Measurements from ENCODE around the gene SLC4A3. TPM values are rescaled to one million over a fixed set of nuclear protein-coding genes. Genes with fewer than 3 reads are reported as not detected.
"Not testable (repeated sequence)": the region's sequence is repeated elsewhere in the genome, so short reads cannot be mapped to it uniquely, and the experiment has no call there.

The SLC4A3 gene
- polyA plus RNA-seq, 1 donor: 12.8 TPM

DNA sequence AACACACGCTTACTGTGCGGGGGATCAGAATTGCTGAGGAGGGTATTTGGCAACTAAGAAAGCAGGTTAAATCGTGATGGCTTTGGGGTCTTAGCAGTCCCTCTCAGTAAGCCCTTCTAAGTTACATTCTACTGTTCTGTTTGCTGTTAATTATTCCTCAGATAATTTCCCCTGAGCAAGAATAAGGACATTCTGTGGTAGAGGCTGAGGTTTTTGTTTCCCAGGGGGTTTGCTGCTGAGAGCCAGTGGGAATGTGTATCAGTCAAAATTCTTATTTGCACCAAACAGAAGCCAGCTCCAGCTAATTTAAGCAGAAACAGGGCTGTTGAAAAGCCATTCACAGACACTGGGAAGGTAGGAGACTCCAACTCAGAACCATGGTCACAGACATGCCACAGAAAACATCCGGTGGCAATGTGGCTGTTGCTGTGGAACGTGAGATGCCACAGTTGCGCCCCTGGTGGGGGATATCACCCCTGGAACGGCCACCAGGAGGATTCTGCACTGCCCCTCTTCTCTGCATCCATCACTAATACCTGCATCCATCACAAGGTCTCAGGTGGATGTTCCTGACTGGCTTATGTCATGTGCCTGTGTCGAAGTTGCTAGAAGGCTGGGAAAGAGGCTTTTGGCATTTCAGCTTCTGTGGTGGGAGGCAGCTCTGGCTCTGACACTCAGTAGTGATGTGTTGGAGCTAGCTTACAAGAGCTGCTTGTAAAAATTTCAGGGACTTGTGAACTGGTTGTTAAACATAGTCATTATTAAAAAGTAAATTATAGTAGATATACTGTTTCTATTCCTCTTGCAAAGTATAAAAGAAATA lies 23.2 kb downstream of the SLC4A3 start:
- DNase-seq: no peak

DNA sequence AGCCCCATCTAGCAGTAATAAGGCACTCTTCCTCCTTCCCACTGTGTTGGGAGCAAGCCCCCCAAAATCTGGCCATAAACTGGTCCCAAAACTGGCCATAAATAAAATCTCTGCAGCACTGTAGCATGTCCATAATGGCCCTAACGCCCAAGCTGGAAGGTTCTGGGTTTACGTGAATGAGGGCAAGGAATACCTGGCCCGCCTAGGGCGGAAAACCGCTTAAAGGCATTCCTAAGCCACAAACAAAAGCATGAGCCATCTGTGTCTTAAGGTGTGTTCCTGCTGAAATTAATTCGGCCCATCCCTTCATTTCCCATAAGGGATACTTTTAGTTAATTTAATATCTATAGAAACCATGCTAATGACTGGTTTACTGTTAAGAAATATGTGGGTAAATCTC lies 24.2 kb downstream of the SLC4A3 start:
- not testable (repeated sequence) for DNase-seq

DNA sequence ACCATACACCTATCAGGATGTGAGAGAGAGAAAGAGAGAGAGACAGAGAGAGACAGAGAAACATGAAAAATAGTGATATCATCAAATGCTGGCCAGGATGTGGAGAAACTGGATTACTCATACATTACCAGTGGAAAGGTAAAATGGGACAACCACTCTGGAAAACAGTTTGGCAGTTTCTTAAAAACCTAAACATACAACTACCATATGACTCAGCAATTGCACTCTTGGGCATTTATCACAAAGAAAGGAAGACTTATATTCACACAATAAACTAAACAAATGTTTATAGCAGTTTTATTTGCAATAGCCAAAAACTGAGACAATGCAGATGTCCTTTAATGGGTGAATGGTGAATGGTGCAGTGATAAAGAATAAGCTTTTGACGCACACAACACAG lies 29.1 kb downstream of the SLC4A3 start:
- DNase-seq: no peak

DNA sequence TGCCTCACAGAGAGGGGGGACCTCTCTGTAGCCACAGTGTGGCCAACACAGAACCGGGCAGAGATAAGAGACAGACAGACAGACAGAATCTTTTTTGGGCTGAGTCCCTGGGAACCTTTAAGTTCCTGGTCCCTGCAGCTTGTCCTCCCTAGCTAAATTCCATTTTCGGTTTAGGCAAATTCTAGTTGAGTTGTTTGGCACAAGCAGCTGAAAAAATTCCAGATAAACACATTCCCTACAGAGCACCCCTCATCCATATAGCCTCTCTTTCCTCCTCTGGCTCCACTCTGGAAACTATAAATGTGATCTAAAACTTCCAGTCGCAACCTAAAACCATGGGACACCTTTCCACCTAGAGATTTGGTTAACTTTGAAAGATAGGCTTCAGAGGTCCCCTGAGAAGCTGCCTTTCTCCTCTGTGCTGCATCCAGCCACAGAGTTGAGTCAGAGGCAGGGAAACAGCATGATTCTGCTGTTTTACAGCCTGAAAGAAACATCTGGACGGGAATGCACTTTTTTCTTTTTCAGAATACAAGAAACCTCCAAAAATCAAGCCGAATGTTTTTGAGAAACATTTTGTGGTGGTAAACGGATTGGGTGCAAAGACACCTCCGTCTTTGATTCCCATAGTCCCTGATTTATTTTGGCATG lies 30.9 kb downstream of the SLC4A3 start:
- no peak for DNase-seq

DNA sequence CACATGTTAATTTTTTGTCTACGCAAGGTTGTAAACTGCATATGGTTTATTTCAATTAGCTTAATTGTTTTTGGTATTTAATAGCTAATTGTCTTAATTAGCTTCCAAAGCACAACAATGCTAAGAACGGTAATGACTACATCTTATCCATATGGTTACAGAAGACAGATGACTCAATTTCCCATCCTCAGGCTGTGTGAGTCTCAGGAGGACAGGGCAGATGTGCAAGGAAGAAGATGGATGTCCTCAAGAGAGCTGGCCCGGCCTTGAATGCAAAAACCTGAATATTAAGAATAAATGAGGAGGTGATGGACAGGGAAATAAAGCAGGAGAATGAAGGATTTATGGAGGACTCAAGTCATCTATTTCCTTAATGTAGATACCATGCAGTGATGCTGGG lies 31.4 kb downstream of the SLC4A3 start:
- DNase-seq: no peak

DNA sequence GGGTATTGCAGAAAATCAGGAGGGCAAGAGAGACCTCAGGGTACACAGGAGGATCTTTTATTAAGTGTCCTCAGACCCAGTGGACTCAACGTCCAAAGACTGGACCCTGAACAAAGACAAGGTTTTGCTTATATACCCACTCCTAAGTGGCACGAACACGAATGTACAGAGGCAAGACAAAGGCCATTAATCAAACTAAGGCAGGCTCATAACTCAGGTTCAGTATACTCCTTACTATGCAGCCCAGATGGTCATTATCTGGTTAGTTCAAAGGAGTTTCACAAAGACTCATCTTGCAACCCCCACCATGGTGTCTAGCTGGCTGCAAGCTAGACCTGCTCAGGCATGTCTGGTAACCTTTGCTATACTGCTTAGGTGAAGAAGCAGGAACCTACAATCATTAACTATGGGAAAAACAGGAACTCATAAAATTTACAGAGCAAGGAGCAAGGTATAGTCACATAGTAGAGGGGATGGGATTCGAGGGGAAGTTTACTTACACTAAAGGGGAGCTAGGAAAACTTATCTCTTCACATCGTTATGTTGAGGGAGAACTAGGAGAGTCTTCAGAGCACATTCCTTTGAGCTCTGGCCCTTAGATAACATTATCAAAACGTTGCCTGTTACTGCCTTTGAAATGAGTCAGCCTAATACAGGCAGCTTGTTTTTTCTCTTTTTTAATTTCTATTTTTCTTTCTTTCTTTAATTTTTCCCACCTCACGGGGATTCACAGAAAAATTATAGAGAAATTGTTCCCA lies 33.9 kb downstream of the SLC4A3 start:
- no peak for DNase-seq

DNA sequence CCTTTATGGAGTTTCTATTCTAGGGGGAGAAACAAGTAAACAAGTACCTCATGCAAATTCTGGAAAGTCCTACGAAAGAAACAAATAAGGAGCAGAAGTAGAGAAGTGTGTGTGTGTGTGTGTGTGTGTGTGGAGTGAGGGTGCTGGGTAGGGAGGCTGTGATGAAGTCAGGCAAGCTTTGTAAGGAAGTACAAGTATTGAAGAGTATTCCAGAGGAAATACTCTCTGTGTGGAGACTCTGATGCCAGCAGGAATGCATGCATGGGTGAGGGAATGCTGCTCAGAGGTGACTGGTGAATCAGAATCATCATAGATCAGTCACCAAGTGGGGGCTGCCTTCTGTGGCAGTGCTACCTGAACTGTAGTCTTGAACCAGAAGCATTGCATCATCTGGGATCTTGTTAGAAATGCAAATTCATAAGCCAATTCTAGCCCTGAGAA lies 34.5 kb downstream of the SLC4A3 start:
- DNase-seq: no peak

DNA sequence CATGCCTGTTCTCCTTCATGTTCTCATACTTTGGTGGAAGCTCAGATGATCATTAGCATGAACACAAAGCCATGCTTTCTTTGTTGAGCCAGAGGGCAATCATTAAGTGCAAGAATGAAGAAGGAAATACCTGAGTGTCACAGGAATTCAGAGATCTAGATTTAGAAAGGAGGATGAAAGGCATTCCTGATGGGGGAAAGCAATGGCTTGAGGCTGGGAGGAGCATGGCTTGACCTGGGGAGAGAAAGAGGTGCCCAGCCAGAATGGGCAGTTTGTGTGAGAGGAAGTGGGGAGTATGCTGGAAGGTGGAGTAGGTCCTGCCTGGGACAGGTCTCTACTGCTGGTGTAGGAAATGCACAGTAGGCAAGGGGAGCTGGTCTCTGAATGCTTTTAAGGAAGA lies 35.1 kb downstream of the SLC4A3 start:
- DNase-seq: no peak

DNA sequence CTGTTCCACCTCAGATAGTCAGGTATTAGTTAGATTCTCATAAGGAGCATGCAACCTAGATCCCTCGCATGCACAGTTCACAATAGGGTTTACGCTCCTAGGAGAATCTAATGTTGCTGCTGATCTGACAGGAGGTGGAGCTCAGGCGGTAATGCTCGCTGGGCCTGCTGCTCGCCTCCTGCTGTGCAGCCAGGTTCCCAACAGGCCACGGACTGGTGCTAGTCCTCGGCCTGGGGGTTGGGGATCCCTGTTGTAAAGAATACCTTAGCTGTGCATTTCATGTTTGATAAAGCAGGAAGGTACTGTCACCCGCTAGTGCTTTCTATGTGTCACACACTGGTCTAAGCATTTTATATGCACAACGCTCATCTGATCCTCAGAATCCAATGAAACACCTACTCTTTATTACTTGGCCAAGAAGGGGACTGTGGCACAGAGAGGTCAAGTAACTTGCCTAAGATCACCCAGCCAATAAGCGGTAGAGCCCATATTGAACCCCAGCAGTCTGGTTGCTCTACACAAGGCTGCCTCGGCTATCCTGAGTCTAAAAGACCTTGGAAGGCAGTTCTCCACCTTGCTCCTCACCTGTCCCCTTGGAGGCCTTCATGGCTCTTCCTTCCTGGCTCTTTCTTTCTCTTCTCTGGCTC lies 35.8 kb downstream of the SLC4A3 start:
- DNase-seq: no peak

DNA sequence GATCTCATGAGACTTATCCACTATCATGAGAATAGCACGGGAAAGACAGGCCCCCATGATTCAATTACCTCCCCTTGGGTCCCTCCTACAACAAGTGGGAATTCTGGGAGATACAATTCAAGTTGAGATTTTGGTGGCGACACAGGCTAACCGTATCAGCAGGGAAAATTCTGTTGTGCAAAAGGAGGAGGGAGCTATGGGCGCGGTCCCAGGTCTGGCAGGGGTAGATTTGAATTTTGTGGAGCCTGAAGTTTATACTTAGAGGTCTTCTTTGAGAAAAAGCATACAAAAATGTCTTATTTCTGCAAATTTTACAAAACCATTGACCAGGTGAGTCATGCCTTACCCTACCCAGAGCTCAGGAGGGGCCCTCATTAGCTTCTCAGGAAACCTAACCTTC lies 36.6 kb downstream of the SLC4A3 start:
- DNase-seq: no peak

DNA sequence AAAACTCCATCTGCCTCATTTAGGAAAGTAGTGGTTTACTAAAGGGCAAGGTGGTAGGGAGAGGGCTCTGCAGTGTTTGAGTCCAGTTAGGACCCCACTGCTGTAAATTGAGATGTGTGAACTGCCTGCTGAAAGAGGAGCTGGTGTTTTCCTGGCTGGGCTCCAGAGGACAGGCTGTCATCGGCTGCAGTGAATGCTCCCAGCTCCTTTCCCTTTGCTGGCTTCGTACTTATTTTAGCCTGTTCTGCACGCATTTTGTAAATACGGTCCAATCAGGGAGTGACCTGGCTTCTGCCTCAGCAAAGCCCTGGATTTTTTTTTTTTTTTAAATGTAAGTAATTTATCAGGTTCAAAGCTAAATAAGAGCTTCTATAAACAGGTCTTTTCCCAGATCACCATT lies 37.5 kb downstream of the SLC4A3 start:
- peak; percentile 48 for DNase-seq

DNA sequence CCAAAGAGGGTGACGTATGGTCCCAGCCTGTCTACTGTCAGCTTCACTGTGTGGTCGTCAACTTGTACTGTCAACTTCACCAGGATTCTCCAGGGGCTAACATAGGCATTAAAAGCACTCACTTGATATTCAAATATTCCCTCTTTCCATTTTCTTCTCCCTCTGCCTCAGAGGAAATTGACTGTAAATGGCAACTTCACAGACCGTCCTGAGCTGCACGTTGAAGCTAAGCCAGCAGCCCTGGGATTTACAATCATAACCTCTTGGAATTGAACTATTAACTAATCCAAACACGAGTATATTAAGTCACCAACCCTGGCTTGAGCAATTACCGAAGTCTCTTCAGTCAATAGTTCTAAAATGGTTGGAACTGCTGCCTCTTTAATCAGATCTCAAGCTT lies 38.5 kb downstream of the SLC4A3 start:
- no peak for DNase-seq

DNA sequence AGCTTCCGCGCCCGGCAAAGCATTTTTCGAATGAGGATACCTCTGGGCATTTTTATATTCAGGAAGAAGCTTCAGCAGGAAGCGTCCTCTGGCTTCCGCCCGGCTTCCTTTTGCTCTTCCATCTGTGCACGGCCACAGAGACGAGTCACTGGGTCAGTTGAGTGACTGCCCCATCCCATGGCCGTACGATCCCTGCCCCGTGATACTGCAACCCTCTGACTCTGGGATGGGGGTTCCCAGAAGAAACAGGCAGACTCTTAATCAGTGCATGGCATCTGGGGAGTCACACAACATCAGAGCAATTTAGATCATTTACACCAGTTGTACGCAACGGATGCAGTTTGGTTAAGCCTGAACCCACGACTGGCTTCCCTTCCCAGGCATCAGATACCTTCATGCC lies 40.9 kb downstream of the SLC4A3 start:
- no peak for DNase-seq

DNA sequence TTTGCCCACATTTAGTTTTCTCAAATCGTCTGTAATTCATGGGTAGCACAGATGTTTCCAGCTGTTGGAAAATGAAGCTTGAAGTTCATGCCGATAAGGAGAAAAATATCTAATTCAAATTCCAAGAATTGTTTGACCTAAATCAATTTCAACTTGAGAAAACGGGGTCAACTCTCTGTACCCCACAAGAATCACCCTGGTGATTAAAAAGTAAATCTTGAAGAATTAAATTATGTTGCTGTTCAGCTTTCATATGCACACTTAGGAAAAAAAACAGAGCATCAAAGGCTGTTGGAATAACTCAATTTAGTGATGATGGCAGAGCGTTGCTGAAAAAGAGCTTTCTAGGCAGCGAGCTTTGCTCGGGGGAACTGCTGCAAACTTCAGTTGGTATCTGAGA lies 43.0 kb downstream of the SLC4A3 start:
- no peak for DNase-seq

DNA sequence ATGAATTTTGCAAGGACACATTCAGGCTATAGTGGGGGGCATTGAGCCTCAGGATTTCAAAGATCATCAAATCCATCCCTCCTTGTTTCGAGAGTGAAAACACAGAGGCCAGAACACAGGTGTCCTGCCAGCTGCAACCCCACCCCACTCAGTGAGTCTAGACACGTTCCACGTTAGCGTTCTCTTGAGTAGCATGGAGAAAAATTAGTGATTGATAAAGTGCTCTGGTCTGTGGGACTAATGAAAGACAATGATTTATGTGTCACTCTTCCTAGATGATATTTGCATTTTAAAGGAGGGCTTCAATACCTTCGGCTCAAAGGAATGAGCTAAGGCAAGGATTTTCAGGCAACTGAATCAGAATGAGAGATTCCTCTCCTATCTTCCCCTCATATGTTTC lies 43.8 kb downstream of the SLC4A3 start:
- no peak for DNase-seq

DNA sequence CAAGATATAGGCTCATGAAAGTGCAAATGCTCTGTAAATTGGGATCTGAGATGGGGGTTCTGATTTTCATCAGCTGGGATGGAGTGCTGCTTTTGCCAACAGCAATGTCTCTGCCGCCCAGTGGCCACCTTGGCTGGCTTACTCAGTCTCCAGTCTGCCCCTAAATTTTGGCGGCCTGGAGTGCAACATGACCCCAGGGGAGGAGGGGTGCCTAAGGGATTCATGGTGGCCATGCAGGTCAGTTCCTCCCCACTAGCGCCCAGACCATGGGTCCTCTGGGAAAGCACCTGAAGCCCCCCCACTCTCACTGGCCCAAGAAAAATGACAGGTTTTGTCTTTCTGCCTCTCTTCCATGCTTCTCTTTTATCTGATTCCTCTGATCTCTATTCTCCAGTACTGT lies 45.0 kb downstream of the SLC4A3 start:
- no peak for DNase-seq

DNA sequence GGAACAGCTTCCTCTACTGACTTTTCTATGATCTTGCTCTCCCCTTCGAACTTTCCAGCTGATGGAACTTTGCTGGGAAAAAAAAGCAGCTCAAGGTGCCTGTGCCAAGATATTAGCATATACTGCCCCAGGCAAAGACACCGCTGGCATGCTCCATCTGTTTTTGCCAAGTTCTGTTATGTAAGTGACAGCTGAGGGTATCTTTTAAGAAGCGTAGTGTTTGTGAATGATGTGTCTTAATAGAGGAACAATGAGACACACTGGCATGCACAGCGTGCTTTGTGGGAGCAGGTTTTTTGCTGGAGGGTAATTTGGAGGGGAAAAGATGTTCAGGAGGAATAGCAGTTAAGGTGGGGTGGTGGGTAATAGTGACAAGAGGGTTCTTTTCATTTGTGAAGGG lies 47.8 kb downstream of the SLC4A3 start:
- DNase-seq: no peak

DNA sequence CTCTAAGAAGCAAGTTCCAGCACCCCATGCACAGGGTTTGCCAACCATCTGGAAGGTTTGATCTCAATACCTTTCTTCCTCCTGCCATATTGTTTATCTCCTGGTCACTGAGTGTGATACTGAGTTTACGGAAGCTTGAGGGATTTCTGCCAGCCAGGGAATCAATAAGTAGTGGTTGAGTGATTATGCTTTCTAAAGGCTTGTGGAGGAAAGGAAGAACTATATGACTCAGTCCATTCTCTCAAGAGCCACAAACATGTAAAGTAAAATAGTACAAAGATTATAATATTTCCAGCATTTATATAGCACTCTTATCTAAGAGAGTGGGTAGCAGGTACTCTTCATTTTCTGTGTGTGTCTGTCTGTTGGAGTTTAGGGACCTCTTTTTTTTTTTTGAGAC lies 49.2 kb downstream of the SLC4A3 start:
- DNase-seq: no peak

DNA sequence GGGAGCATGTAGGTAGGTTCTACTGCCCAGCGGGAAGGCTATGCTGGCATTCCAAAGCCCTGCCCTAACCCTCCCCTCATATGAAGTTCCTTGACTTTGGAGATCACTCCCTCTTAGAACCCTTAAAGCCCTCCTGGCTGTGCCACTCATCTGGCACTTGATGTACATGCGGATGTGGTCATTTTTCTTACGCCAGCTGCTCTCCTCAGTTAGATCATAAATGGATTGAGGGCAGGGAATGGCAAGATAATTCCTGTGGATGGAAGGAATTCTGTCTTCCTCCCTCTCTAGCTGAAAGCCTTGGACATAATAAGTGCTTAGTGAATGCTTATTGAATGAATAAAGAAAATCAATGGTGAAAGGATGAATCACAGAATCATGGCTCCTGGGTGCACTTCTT lies 51.6 kb downstream of the SLC4A3 start:
- DNase-seq: no peak

DNA sequence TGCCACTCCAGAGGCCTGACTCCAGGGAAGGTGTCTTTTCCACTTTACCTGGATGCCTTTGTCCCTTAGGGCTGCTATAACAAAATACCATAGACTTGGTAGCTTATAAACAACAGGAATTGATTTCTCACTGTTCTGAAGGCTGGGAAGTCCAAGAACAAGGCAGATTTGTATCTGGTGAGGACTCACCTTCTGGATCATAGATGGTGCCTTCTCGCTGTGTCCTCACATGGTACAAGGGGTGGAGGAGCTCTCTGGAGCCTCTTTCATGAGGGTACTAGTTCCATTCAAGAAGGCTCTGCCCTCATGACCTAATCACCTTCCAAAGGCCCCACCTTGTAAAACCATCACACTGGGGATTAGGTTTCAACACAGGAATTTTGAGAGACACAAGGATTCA lies 52.1 kb downstream of the SLC4A3 start:
- DNase-seq: no peak

DNA sequence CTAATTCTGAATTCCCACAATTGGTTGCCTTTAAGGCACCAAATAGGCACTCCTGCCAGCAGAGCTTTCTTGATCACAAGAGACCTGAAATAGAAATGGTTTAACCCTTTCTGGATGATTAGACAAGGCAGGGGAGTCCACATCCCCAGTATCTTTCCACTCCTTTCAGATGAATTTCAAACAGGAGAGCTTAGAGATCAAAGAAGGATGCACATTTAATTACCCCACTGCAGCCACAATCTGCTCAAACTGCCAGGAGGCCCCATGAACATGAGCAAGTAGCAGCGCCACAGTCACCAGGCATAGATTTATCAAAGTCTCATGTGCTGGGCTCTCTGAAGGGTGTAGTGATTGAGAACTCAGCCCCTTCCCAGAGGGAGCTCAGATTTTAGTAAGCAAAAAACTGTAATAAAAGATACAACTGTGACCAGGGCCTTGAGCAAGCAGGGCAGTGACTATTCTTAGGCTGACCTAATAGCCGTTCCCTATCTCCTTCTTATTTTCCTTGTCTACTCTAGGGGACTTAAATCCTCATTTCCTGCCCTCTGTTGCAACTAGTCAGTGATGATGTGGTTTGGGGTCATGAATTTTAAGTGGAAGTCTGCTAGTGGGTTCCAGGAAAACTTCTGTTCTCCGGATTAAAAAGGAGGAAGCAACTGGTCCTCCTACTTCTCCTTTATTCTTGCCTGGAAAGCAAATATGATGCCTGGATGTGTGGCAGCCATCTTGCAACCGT lies 53.7 kb downstream of the SLC4A3 start:
- DNase-seq: no peak

DNA sequence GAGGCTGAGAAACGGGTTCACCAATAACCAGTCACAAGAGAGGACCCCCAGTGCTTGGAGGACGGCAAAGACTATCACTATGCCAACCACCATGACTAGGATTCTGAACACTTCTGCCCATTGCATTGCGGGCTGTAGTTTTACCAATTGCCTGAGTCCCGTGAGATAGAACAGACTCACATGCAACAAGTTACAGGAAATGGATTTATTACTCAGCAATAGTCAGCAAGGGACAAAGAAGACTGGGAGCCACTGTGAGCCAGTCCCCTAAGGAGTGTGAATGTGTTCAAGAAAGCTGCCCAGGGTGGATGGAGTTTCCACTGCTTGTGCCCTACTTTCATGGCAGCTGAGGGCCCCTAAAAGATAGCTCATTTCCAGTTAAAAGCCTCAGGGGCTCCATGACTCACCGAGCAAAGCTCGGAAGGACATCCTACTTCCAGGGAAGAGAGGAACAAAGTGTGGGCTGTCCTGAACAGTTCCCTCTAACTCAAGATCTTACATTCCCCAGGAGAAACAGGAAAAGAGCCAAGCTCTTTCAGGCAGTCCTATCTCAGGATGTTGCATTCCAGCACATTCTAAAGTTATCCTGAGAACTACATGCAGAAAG lies 54.4 kb downstream of the SLC4A3 start:
- DNase-seq: no peak
